HS-27A (cell line): ENCODE measurements around the gene THAP11.

Source experiments
- DNase-seq: peaks from one replicate; pipeline ENCODE4 v3.0.0-alpha.2; 2012; ENCODE audit warnings: low read depth, missing footprints

The THAP11 gene

DNA sequence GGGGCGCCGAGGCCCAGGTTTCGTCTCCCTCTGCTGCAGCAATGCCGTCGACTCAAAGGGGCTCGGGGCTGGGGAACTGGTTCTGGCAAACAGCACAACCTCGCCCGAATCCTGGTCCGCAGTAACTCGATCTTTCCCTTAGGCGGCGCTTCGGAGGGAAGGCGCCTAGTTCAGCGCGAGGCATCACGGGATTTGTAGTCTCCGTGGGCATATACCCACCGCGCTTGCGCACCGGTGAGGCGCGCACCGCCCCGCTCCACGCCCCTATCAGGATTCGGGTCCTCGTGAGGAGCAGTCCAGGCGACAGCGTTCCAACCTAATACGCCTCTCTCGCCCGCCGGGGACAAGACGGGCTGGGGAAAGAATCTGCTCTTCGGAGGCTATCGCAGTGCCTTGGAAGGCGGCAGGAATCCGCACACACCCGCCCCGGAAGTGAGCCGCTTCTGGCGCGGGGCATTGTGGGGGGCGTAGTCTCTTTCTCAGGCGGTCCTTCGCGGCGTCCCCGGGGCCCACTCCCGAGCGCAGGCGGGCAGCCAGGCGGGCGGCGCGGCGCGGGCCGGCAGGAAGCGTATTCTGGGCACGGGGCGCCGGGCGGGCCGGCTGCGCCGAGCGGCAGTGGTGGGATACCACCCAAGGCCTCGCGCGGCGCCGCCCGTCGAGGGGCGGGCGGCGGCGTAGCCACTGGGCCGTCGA lies at the start of gene THAP11:
Gene THAP11, plus strand, starts transcription at position 505 of the 693 bp plus-strand sequence. CDS start 235 bp downstream, outside the sequence.
- DNase-seq: peak; percentile 94

GRCh38 chr16:67796099-67796718 lies 45.9 kb upstream of the THAP11 start:
- no peak for DNase-seq

GRCh38 chr16:67800338-67800926 lies 41.7 kb upstream of the THAP11 start:
- DNase-seq: no peak

GRCh38 chr16:67801241-67801640 lies 40.9 kb upstream of the THAP11 start:
- no peak for DNase-seq

- no peak for DNase-seq
Measured at GRCh38 chr16:67801883-67802282, 40.2 kb upstream of the THAP11 start.

DNA sequence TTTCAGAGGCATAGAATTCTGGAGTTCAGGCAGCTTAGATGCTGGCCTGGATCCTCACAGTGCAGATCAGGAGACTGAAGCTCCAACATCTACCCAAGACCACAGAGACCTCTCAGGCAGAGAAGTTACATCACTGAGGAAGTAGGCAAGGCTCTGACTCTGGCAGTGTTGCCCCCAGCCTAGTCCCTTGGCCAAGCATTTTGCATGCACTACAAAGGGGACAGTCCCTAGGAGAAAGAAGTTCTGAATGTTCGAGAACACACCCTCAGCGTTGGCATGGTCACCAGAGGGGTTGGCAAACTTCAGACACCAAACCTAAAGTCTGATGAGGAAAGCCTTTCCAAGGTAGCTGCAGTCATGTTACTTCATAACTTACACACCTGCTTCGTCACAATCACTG lies 38.2 kb upstream of the THAP11 start:
- no peak for DNase-seq

DNA sequence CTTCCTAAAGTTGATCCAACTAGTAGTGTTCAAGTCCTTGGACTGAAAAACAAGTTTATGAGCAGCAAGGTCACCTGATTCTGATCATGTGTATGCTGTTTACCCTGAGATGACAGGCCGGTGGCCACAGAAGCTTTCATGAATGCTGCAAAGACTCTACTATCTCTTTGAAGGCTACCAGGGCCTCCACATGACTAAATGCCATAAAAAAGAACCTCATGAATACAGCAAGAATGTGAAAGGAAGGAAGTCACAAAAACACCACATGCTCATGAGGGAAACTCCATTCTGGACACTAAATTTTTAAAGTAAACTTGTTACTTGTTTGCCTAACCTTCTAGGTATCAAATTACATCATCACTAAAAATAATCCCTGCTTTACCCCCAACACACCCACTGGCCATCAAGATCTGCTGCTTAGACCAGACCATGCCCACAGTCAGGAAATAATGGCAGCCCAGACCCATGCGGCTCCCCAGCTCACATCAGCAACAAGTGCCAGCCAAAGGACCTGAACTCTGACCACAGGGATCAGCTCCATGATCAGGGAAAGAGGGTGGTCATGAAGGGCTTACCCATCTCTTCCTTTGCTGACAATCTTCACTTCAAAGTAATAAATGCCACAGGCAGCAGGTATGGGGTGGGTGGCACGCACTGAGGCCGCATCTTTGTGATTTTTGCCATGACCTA lies 37.1 kb upstream of the THAP11 start:
- no peak for DNase-seq

DNA sequence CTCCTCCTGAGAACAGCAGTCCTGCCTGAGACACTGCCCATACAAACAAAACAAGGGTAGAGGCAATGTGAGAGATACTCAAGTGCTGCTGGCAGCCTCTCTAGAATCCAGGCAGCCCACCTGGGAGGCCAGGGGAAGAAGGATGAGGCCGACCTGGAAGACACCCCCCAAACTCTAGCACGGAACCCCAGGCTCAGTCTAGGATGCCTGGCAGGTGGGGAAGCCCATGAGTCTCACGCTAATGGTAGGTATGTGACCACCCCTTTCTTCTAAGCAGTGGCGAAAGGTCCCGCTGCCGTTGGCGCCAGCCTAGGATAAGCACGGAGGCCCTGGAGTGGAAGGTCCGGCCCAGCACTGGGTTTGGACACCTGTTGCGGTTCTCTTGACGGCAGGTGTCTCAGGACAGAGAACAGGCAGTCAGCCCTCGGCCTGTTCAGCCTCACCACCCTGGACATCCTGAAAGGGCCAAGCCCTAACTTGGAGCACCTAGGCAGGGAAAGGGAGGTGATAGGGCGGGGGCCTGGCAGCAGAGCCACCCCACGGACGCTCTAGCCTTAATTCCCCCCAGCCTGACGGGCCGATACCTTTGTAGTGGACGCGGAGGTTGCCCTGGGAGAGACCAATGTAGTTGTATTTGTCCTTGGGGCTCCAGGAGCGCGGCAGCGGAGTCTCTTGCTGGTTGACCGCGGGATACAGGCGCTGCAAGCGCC lies 36.2 kb upstream of the THAP11 start:
- no peak for DNase-seq

DNA sequence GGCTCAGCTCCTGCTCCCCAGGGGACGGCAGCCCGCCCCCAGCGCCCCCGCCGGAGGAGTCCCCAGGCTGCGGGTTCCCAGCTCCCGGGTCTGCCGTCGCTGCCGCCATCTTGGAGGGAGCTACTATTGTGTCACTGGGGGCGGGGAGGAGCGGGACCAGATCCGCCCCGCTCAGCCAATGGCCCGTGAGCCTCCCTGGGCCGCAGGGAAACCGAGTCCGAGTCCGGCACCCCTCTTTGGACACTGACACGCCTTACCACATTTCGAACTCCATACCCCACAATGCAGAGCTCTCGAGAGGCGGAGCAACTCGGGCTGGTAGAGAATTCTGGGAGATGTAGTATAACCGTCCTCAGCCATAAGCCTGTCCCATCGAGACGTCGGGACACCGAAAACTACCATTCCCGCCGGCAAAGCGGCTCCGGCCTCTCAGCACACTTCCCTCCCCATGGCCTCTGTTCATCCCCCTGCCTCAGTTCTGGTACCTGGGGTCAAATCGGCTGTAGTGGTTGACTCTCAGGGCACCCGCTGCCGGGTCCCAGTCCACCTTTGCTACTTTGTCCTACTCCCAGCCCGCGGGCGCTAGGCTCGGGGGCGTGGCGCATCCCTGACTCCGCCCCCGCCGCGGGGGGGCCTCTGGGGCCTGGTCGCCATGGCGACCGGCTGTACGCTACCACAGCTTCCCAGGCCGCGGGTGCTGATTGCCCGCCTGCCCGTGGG lies 35.5 kb upstream of the THAP11 start, which contains the start of the genes RANBP10 and TSNAXIP1:
Gene RANBP10, minus strand, starts transcription at position 133 of the 720 bp plus-strand sequence. Its CDS starts 24 bp downstream, at position 109.
Gene TSNAXIP1, plus strand, starts transcription at position 462 of the 720 bp plus-strand sequence. CDS start 261 bp downstream, outside the sequence.
- DNase-seq: peak; percentile 98

DNA sequence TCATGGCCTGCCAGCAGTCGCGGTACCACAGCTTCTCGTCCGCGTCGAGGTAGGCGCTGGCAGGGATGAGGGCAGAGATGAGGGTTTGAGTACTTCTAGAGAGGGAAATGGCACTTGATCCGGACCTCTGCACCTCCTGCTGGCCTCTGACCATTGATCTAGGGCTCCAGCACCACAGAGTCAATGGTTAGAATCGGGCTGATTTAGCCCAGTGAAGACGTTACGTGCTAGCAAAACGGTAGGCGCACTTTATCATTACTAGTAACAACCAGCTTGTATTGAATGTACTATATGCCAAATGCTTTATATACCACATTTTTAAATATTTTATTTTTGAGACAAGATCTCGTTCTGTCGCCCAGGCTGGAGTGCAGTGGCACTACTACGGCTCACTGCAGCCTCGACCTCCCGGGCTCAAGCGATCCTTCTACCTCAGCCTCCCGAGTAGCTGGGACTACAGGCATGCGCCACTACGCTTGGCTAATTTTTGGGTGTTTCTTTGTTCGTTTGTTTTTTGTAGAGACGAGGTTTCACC lies 34.9 kb upstream of the THAP11 start:
- no peak for DNase-seq

DNA sequence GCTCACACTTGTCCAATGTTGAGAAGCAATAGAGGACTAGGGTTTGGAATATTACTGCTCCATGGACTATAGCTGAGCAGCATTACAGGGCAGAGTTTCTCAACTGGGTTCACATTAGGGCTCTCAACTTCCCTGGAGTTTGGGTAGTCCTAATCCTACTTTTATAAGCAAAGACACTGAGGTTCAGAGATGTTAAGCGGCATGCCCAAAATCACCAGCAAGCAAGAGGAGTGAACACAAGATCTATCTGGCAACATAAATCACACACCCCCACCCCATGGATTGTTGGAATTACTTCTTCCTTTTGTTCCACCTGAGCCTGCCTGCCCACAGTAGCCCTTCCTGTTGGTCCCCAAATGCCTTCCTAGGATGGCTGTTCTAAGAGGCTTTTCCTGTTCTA lies 30.2 kb upstream of the THAP11 start:
- DNase-seq: no peak

- DNase-seq: no peak
Measured at GRCh38 chr16:67814567-67814966, 27.6 kb upstream of the THAP11 start.

DNA sequence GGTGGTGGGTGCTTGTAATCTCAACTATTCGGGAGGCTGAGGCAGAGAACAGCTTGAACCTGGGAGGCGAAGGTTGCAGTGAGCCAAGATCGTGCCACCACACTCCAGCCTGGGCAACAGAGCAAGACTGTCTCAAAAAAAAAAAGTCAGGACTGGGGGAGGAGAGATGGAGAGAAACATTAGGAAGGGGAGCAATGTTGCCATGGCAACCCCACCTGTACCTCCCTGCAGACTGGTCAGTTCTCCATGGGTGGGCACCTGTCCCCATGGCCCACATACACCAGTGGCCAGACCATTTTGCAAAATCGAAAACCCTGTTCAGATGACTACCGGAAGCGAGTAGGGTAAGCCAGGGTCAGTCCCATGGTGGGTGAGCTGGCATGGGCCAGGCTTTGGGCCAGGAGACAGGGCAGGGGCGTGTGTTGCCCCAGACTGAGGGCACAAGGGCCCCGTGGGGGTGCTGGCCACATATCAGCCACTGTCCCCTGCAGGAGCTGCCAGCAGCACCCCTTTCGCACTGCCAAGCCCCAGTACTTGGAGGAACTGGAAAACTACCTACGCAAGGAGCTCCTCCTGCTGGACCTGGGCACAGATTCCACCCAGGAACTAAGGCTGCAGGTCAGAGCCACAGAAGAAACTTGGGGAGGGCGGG lies 21.4 kb upstream of the THAP11 start:
- no peak for DNase-seq

- DNase-seq: no peak
Measured at GRCh38 chr16:67822511-67822910, 19.6 kb upstream of the THAP11 start.

- no peak for DNase-seq
Measured at GRCh38 chr16:67825119-67825518, 17.0 kb upstream of the THAP11 start.

DNA sequence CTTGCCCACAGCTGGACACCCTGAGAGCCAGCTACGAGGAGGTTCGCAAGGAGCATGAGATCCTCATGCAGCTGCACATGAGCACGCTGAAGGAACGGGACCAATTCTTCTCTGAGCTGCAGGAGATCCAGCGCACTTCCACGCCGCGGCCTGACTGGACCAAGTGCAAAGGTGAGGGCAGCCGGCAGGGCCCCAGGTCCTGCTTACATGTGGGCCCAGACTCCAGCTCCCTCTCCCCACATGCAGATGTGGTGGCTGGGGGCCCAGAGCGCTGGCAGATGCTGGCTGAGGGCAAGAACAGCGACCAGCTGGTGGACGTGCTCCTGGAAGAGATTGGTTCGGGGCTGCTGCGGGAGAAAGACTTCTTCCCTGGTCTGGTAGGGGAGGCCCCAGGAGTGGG lies 16.2 kb upstream of the THAP11 start:
- no peak for DNase-seq

DNA sequence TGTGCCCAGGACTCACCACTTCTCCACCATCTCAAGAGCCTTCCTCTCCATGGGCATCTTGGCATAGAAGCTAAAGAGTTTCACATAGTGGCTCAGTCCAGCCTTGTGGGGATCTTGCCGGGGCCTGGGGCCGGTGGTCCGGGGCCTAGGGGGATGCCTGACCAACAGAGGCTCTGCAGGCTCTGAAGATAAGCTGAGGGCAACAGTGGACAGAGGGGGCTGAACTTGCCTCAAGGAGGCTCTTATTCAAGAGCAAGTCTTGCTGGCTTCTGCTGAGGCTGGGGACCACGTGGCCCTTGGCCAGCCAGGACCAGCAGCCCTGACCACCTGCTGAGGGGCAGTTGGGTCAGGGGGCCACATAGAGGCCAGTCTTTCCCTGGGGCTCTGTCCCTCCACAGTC lies 13.5 kb upstream of the THAP11 start:
- DNase-seq: no peak

GRCh38 chr16:67833030-67833414 lies 9.1 kb upstream of the THAP11 start:
- DNase-seq: no peak

- DNase-seq: no peak
Measured at GRCh38 chr16:67833415-67834241, 8.5 kb upstream of the THAP11 start.

- DNase-seq: no peak
Measured at GRCh38 chr16:67834242-67834614, 7.9 kb upstream of the THAP11 start.
